CD4-positive, alpha-beta T cell (primary cell): ENCODE results near the gene MLLT6. TPM values are rescaled to one million over a fixed set of nuclear protein-coding genes. Genes with fewer than 3 reads are reported as not detected.

Source experiments
- ATAC-seq: fragments of 200-7000 bp; cut with Tn5 transposase; one replicate; pipeline ENCODE4 v1.10.0; 2022; ENCODE audit warnings: mild to moderate bottlenecking; ENCODE audit not compliant: poor library complexity
- CTCF ChIA-PET: fragments of 350-600 bp; sonication (Branson Sonifier 250); formaldehyde crosslinking; loops from one replicate; lab custom pipeline; 2021; ENCODE audit warnings: antibody characterized with exemption, inconsistent platforms; lab: Charles Lee
- POLR2A ChIA-PET: fragments of 350-600 bp; sonication (Branson Sonifier 250); formaldehyde crosslinking; loops from one replicate; lab custom pipeline; 2021; ENCODE audit warnings: antibody characterized with exemption, inconsistent platforms; lab: Charles Lee
- DNase-seq, 14 experiments: peaks; one replicate each; pipeline ENCODE4 v3.0.0-alpha.2; 2013 to 2020; ENCODE audit warnings: mixed read lengths in 2 of 14
- H3K27ac ChIP-seq, 2 donors: one replicate each; pipeline versions ENCODE4 v1.5.1 to v1.7.0; 2013; ENCODE audit warnings: low read length in 2 of 2, low read depth in 1 of 2, mild to moderate bottlenecking in 1 of 2
- H3K27me3 ChIP-seq, 2 experiments: 1 replicate in 1 of 2; 2 replicates in 1 of 2; pipeline versions ENCODE4 v1.6.1 to v1.7.0; 2013; ENCODE audit warnings: low read length in 2 of 2, control low read depth in 1 of 2, mild to moderate bottlenecking in 1 of 2, moderate library complexity in 1 of 2; ENCODE audit not compliant: insufficient read depth in 2 of 2, control insufficient read depth in 1 of 2
- H3K36me3 ChIP-seq: one replicate; pipeline ENCODE4 v1.6.1; 2013; ENCODE audit warnings: low read length, control low read depth; ENCODE audit not compliant: insufficient read depth
- H3K4me1 ChIP-seq: one replicate; pipeline ENCODE4 v1.6.1; 2013; ENCODE audit warnings: low read length, control low read depth; ENCODE audit not compliant: insufficient read depth
- H3K4me3 ChIP-seq: one replicate; pipeline ENCODE4 v1.5.1; 2013; ENCODE audit warnings: mild to moderate bottlenecking, low read length, moderate library complexity
- H3K9me3 ChIP-seq, 2 experiments: 1 replicate in 1 of 2; 2 replicates in 1 of 2; pipeline versions ENCODE4 v1.6.1 to v1.7.0; 2013; ENCODE audit warnings: low read length in 2 of 2, mild to moderate bottlenecking in 2 of 2, control low read depth in 1 of 2, moderate library complexity in 1 of 2; ENCODE audit not compliant: control insufficient read depth in 1 of 2, insufficient read depth in 1 of 2
- H3K27ac Mint-ChIP-seq: one replicate; pipeline ENCODE4 v1.8.0; 2020; ENCODE audit warnings: mixed read lengths
- H3K27me3 Mint-ChIP-seq: one replicate; pipeline ENCODE4 v1.8.0; 2021; ENCODE audit warnings: mixed read lengths
- H3K36me3 Mint-ChIP-seq: one replicate; pipeline ENCODE4 v1.8.0; 2021; ENCODE audit warnings: low read depth, mixed read lengths
- H3K4me1 Mint-ChIP-seq: one replicate; pipeline ENCODE4 v1.8.0; 2021; ENCODE audit warnings: low read depth, mixed read lengths
- H3K4me3 Mint-ChIP-seq: one replicate; pipeline ENCODE4 v1.8.0; 2020; ENCODE audit warnings: mild to moderate bottlenecking, mixed read lengths
- H3K9me3 Mint-ChIP-seq: one replicate; pipeline ENCODE4 v1.8.0; 2020; ENCODE audit warnings: mixed read lengths
- intact Hi-C, 2 experiments: fragments of 100-400 bp; cut with DNase I in 1 of 2; cut with micrococcal nuclease in 1 of 2; formaldehyde crosslinking; loops; one replicate each; pipeline versions ENCODE4 v1.15.1 to v1.9.0; 2023 to 2025; cut with DNase I, micrococcal nuclease
- total RNA-seq, 174 experiments: library from RNA in 2 of 174; stranded (reverse) in 2 of 174; gene quantifications; one replicate each; pipeline ENCODE4 v1.2.3 and lab custom pipeline; 2021 to 2026
- TF ChIP-seq, protein P1 (sequence below): fragments of 200-600 bp; IDR thresholded peaks from one replicate; pipeline ENCODE4 v1.8.0; 2022; ENCODE audit warnings: antibody characterized with exemption, mild to moderate bottlenecking

The MLLT6 gene
- total RNA-seq, 2 experiments from 2014 or later = 321 to 324 TPM

DNA sequence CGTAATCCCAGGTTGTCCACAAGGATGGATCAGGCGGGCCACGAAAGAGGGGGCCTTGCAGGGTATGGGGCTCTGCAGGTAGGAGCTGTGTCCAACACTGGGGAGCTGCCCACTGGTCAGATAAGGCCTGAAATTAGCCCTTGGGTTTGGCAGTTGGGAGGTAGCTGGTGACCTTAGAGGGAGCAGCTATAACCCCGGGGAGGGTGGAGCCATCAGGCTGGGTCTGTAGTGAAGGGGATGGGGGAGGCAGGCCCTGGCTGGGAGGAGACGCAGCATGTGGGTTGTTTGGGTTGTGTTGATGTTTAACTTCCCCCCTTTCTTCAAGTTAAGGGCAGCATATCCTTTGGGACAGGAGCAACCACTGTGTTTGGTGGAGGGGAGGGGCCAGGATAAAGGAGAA lies 5.9 kb downstream of the MLLT6 start:
- H3K4me3 ChIP-seq = no peak overlapping the region
- no peak overlapping the region for H3K27ac ChIP-seq
- Mint-ChIP-seq H3K9me3 (no peaks in the 10 kb centered on the region), H3K4me1 (peaks cover 50% of the 10 kb centered on the region), H3K4me3 (no peak overlapping the region), H3K27me3 (no peaks in the 10 kb centered on the region), H3K36me3 (peaks cover 96% of the 10 kb centered on the region), H3K27ac (peak overlapping the region; percentile 50)
- H3K4me1 ChIP-seq = peaks cover 68% of the 10 kb centered on the region
- ChIA-PET POLR2A (interaction anchor here (0.9 to 2.4 kb wide), 2 partner anchors 9 to 17 kb away, joined by 3 to 17 read pairs; no protein-coding TSS in a partner anchor), CTCF (no interaction called here)
- ATAC-seq (no peak), DNase-seq (no peak)
- H3K9me3 ChIP-seq = no peaks in the 10 kb centered on the region
- peaks cover 82% of the 10 kb centered on the region for H3K36me3 ChIP-seq
- no peaks in the 10 kb centered on the region for H3K27me3 ChIP-seq
- intact Hi-C loops = no loop called here
- TF ChIP-seq, protein P1, sequence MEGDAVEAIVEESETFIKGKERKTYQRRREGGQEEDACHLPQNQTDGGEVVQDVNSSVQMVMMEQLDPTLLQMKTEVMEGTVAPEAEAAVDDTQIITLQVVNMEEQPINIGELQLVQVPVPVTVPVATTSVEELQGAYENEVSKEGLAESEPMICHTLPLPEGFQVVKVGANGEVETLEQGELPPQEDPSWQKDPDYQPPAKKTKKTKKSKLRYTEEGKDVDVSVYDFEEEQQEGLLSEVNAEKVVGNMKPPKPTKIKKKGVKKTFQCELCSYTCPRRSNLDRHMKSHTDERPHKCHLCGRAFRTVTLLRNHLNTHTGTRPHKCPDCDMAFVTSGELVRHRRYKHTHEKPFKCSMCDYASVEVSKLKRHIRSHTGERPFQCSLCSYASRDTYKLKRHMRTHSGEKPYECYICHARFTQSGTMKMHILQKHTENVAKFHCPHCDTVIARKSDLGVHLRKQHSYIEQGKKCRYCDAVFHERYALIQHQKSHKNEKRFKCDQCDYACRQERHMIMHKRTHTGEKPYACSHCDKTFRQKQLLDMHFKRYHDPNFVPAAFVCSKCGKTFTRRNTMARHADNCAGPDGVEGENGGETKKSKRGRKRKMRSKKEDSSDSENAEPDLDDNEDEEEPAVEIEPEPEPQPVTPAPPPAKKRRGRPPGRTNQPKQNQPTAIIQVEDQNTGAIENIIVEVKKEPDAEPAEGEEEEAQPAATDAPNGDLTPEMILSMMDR = no peak

DNA sequence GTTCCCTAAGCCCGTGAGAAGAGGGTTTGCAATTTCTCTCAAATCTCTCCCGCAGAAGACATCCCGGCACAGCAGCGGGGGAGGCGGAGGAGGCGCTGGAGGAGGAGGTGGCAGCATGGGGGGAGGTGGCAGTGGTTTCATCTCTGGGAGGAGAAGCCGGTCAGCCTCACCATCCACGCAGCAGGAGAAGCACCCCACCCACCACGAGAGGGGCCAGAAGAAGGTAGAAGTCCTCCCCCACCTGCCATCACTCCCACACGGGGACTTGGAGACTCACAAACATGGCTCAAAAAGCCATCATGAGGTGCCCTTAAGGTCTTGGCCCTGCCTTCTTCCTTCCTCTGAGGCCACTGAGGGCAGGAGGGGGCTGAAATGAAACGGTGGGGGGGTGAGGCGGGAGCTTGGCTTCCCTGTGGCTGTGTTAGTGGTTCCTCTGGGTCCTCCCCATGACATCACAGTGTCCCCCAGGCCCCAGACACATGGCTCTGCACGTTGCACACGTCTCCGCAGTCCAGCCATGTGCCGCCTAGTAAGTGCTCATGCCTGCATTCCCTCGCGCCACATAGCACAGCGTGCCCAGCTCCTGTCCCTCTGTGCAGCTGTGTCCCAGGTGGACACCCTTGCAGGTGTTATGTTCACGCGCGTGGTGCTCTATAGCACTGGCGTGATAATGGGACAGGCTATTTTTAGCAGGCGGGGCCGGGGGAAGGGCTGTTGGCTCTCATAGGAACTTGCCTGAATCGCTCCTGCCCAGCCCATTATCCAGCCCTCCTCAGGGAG lies 6.9 kb downstream of the MLLT6 start:
- Histone ChIP-seq H3K4me1 (peaks cover 63% of the 10 kb centered on the region), H3K36me3 (peaks cover 92% of the 10 kb centered on the region), H3K4me3 (no peak overlapping the region), H3K27ac (no peak overlapping the region), H3K9me3 (no peaks in the 10 kb centered on the region), H3K27me3 (no peaks in the 10 kb centered on the region)
- ChIA-PET POLR2A (no interaction called here), CTCF (no interaction called here)
- no peak overlapping the region for H3K27ac Mint-ChIP-seq
- DNase-seq (no peak), ATAC-seq (no peak)
- TF ChIP-seq, protein P1 = no peak
- H3K36me3 Mint-ChIP-seq = peaks cover 93% of the 10 kb centered on the region
- peak overlapping the region; percentile 34 for H3K4me3 Mint-ChIP-seq
- peaks cover 44% of the 10 kb centered on the region for H3K4me1 Mint-ChIP-seq
- no peaks in the 10 kb centered on the region for H3K9me3 Mint-ChIP-seq
- intact Hi-C loops = no loop called here
- no peaks in the 10 kb centered on the region for H3K27me3 Mint-ChIP-seq

DNA sequence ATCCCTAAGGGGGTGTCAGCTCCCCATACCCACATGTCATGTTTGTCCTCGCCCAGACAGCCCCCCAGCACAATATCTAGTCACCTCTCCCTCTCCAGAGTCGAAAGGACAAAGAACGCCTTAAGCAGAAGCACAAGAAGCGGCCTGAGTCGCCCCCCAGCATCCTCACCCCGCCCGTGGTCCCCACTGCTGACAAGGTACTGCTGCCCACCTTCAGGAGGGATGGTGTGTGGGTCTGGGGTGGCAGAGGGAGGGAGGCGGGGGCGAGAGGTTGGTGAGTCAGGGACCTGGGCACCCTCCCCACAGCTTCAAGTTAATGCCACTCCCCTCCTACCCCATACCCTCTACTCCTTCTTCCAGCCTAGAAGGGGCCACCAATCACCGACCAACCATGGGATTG lies 7.5 kb downstream of the MLLT6 start:
- Mint-ChIP-seq H3K27ac (no peak overlapping the region), H3K27me3 (no peaks in the 10 kb centered on the region), H3K36me3 (peaks cover 93% of the 10 kb centered on the region), H3K4me3 (no peak overlapping the region), H3K9me3 (no peaks in the 10 kb centered on the region), H3K4me1 (peaks cover 40% of the 10 kb centered on the region)
- H3K36me3 ChIP-seq = peaks cover 96% of the 10 kb centered on the region
- no peak overlapping the region for H3K27ac ChIP-seq
- CTCF ChIA-PET = no interaction called here
- peaks cover 61% of the 10 kb centered on the region for H3K4me1 ChIP-seq
- no peak overlapping the region for H3K4me3 ChIP-seq
- POLR2A ChIA-PET = no interaction called here
- TF ChIP-seq, protein P1 = no peak
- no peaks in the 10 kb centered on the region for H3K9me3 ChIP-seq
- ATAC-seq (no peak), DNase-seq (no peak)
- H3K27me3 ChIP-seq = no peaks in the 10 kb centered on the region
- intact Hi-C loops = no loop called here
